Ovary (tissue), 3 donors: ENCODE data around the gene BNC2.

Source experiments
- POLR2A ChIP-seq: fragments of 450-650 bp; IDR thresholded peaks from one replicate; pipeline ENCODE4 v1.6.1; 2017; ENCODE audit warnings: antibody characterized with exemption, mild to moderate bottlenecking, moderate library complexity
- TF ChIP-seq, protein P1 (sequence below), 3 donors: fragments of 450-650 bp in 2 of 3; fragments of 200-600 bp in 1 of 3; IDR thresholded peaks; one replicate each; pipeline versions ENCODE4 v1.5.1 to v1.8.0; 2016 to 2022; ENCODE audit warnings: antibody characterized with exemption in 3 of 3, mild to moderate bottlenecking in 1 of 3
- donor health status: DM: no; HTN: no; CAD: no.

DNA sequence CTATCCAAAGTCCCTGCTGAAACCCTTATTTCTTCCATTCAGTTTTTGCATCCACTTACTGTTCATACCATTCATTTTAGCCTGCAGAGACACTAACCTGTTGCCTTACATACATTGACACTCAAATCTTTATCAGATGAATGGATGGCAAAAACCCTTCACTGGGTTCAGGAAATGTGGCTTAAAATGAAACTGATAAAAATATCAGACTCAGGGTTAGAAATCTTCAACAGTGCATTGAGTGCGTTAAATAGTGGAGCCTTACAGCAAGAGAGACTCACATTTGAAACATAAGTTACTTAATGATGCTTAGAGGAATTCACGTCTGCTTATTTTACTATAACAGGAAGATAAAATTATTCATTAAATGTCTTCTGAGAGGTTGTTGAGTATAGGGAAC lies 28.0 kb upstream of the BNC2 start:
- TF ChIP-seq, protein P1, sequence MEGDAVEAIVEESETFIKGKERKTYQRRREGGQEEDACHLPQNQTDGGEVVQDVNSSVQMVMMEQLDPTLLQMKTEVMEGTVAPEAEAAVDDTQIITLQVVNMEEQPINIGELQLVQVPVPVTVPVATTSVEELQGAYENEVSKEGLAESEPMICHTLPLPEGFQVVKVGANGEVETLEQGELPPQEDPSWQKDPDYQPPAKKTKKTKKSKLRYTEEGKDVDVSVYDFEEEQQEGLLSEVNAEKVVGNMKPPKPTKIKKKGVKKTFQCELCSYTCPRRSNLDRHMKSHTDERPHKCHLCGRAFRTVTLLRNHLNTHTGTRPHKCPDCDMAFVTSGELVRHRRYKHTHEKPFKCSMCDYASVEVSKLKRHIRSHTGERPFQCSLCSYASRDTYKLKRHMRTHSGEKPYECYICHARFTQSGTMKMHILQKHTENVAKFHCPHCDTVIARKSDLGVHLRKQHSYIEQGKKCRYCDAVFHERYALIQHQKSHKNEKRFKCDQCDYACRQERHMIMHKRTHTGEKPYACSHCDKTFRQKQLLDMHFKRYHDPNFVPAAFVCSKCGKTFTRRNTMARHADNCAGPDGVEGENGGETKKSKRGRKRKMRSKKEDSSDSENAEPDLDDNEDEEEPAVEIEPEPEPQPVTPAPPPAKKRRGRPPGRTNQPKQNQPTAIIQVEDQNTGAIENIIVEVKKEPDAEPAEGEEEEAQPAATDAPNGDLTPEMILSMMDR (IDR thresholded peaks at IDR 0.05) = no peak
- TF ChIP-seq POLR2A = no peak
